ENCODE measurements around the gene SRC.

GRCh38 chr20:37361336-37361735 is 15.4 kb downstream of the SRC start:
- TF ChIP-seq POLR2A (IDR thresholded peaks at IDR 0.05; ENCODE audit: low read depth, low read length) (no peak), TAF1 (IDR thresholded peaks at IDR 0.05; ENCODE audit: low read depth, low read length) (no peak), POLR2AphosphoS5 (IDR thresholded peaks at IDR 0.05; ENCODE audit: low read depth, low read length) (no peak), POU2F2 (IDR thresholded peaks at IDR 0.05; ENCODE audit: low read depth, low read length) (no peak), SPI1 (IDR thresholded peaks at IDR 0.05; ENCODE audit: low read depth, low read length) (no peak)
